ENCODE measurements around the gene DCLK2. TPM values are rescaled to one million over a fixed set of nuclear protein-coding genes. Genes with fewer than 3 reads are reported as not detected.

DCLK2 gene
- total RNA-seq, 1 experiment from 2014 or later: 6.5 TPM

- DNase-seq (ENCODE audit: low spot score): no peak
Observed at GRCh38 chr4:150069353-150069752, 8.9 kb upstream of the DCLK2 start.

DNA sequence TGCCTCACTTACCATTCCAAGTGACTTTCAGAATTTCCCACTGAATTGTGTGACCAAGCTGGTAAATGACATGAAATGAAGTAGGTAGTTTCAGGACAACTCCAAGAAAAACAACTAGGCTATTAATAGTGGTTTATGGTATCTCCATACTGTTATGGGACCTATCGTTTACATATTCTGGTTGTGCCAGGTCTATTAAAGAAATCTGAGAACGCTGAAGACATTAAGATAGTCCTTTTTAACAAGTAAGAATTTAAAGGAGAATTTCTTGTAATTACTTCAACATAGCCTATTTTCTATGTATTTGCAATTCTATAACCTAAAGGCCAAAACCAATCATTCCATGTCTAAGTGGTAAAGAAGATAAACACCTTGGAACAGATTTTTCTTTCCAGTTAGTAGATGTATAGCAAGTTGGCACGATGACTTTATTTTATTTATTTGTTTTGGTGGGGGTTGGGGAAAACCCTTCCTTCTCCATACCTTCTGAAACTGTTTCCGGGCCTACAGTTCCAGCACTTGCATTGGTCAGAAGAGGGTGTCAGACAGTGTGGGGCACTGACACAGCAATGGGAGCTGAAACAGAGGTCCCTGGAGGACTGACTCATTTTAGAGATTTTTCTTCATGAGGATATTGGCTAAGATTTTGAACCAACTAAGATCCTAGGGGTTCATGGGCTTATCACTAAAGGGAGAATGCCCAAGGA, 7.6 kb upstream of the DCLK2 start:
- peak; percentile 61 for DNase-seq (ENCODE audit: low spot score)

DNA sequence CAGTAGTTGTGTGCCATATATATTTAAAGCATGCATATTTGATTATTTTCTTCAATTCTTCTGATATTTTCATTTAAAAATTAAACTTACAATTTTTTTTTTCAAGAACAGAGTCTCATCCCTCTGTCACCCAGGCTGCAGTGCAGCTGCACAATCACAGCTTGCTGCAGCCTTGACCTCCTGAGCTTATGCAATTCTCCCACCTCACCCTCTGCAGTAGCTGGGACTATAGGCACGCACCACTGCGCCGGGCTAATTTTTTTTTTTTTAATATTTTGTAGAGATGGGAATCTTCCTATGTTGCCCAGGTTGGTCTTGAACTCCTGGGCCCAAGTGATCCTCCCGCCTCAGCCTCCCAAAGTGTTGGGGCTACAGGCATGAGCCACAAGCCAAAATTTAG, 5.8 kb upstream of the DCLK2 start:
- no peak for DNase-seq (ENCODE audit: low spot score)

DNA sequence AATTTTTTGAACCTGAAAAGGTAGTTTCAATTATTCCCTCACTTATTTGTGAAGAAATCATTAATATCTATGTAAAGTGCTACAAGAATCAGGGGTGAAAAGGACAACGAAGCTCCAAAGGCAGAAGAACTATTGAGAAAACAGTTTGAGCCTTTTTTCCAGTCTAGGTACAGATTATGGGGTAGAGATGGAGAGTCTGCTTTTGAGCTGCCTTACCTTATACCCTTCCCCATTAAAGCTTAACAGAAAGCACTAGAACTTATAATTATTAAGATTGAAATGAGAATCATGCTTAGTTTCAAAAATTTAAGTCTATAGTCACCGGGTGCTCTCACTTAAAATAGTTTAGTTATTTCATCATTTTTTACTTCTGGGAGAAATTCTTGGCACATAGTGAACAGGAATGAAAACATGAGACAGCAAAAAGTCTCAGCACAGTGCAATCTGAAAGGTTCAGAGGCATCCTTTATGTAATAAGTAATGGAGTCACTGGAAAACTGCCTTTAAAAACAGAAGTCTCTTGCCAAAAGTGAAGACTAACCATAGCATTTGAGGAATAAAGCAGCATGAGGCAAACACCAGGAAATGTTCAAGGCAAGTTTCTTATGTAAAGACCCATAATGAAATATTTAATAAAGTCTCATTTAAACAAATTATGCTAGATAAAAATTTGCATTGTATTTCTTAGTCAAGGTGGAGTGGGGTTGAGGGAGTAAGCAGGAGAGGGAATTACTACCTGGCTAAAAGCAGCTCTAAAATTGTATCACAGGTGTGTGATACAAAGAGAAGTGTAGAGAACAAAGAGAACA, 5.1 kb upstream of the DCLK2 start:
- peak; percentile 53 for DNase-seq (ENCODE audit: low spot score)

- DNase-seq (ENCODE audit: low spot score): no peak
Observed at GRCh38 chr4:150074064-150074463, 4.2 kb upstream of the DCLK2 start.

GRCh38 chr4:150078579-150079080, 385 bp downstream of the DCLK2 start:
- DNase-seq (ENCODE audit: low spot score): no peak

- peak; percentile 32 for DNase-seq (ENCODE audit: low spot score)
Observed at GRCh38 chr4:150079081-150079581, 886 bp downstream of the DCLK2 start.

GRCh38 chr4:150080337-150080736, 2.1 kb downstream of the DCLK2 start:
- no peak for DNase-seq (ENCODE audit: low spot score)

DNA sequence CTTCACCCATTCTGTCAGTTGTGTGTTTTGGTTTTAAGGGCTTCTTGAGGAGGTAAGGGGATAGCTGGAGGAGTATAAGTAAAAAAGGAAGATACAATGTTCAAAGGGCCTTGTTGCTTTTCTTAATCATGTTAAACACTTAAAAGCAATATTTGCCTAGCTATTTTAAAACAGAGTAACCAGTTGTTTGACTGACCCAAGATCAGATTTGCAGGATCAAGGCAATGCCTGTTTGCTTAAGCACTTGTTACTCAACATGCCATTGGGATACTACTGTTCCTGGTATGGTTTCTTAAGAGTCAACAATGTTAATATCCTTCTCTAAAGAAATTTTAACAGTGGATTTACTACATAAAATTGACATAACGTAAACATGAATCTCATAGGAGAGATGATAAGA, 2.6 kb downstream of the DCLK2 start:
- no peak for DNase-seq (ENCODE audit: low spot score)

- no peak for DNase-seq (ENCODE audit: low spot score)
Observed at GRCh38 chr4:150082241-150082640, 4.0 kb downstream of the DCLK2 start.

DNA sequence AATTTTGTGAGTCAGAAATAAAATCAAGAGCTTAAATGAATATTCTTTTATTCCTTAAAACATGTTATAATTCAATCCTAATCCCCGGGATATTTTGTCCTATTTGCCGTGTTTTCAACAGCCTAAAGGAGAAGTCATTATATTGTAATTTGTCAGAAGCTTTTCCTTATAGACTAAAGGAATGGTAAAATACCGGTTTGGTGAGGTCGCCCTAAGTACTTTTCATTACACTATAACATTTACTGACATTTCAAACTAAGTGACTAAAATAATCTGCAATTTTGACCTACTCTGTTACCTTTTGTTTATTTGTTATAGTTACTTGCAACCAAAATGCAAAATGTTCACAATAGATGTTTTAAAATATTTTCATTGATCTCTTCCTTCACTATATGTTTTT, 8.8 kb downstream of the DCLK2 start:
- DNase-seq (ENCODE audit: low spot score): no peak

GRCh38 chr4:150089732-150090131, 11.5 kb downstream of the DCLK2 start:
- no peak for DNase-seq (ENCODE audit: low spot score)

DNA sequence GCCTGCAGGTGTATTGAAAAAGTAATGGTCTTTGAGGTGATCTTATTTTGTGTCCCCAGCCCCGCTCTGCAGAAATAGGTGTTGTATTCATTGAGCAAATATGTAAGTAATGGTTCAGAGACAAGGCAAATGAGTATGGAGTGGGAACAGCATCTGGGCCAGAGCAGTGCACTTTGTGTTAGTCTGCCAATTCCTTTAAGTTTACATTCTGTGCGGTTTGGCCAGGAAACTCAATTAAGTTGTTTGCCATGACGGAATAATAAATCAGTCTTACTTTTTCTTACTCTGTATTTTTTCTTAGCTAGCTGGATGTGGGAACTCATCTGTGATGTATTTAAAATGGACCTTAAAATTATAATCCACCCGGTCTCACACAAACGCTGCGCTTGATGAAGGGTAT, 12.6 kb downstream of the DCLK2 start:
- peak; percentile 53 for DNase-seq (ENCODE audit: low spot score)

GRCh38 chr4:150094676-150095075, 16.4 kb downstream of the DCLK2 start:
- no peak for DNase-seq (ENCODE audit: low spot score)

GRCh38 chr4:150096625-150097024, 18.4 kb downstream of the DCLK2 start:
- no peak for DNase-seq (ENCODE audit: low spot score)

- no peak for DNase-seq (ENCODE audit: low spot score)
Observed at GRCh38 chr4:150098214-150098613, 20.0 kb downstream of the DCLK2 start.

DNA sequence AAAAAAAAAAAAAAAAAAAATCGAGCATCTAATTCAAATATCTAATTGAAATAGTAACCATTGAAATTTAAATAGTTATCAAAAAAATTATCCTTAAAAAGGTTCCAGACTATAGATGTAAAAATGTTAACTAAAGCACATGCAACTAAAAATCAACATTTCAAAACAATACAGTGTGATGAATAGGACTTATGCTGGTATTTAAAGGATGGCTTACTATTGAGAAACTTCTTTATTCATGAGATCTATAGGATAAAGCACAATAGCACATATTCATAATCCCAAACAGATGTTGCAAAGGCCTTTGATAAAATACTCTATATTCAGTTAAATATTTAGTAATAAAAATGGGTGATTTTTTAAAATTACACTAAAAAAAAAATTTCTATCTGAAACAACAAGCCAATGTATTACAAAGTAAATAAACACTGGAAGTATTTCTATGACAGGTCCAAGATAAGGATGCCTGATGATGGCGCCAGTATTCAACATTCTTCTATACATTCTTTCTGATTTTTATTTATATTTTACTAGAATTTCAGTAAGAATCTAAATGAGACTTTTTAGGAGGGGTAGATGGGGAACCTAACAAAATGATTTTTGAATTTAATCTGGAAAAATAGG, 26.3 kb downstream of the DCLK2 start:
- no peak for DNase-seq (ENCODE audit: low spot score)

DNA sequence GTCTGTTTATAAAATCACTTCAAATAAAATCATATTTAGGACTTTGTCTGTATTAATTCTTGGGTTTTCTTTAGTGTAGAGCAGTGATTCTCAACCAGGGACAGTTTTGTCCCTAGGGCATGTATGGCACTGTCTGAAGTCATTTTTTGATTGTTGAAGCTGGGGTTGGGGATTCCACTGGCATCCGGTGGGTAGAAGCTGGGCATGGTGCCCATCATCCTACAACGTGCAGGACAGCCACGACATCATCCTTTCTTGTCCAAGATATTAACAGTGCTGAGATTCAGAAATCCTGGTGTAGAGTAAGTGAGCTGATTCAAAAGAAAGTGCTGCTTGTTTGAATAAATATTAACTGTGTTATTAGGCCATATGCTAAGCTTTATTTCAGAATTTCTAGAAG, 28.6 kb downstream of the DCLK2 start:
- peak; percentile 25 for DNase-seq (ENCODE audit: low spot score)

DNA sequence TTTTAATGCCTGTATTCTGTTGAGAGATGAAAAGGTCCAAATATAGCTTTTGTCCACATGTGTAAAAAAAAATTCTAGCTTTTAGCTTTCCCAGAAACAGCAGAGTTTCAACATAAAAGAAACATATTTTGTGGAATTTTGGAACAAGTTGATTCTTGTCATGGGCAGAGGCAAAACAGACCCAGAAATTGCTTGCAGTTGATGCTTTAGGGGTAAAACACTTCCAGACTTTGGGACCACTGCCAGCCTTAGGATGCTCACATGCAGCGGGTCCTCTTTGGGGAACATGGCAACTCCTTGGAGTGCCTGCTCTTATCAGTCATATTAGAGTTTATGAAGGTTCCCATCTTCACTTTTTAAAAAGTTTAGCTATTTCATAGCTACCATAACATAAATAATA, 30.4 kb downstream of the DCLK2 start:
- no peak for DNase-seq (ENCODE audit: low spot score)

DNA sequence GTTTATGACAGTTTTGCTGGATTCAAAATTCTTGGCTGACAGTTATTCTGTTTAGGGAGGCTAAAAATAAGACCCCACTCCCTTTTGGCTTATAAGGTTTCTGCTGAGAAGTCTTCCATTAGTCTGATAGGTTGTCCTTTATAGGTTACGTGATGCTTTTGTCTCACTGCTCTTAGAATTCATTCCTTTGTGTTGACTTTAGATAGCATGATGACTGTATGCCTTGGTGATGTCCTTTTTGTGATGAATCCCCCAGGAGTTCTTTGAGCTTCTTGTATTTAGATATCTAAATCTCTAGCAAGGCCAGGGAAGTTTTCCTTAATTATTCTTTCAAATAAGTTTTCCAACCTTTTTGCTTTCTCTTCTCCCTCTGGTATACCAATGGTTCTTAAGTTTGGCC, 36.4 kb downstream of the DCLK2 start:
- no peak for DNase-seq (ENCODE audit: low spot score)

- no peak for DNase-seq (ENCODE audit: low spot score)
Observed at GRCh38 chr4:150115851-150116250, 37.6 kb downstream of the DCLK2 start.

- no peak for DNase-seq (ENCODE audit: low spot score)
Observed at GRCh38 chr4:150116506-150116905, 38.3 kb downstream of the DCLK2 start.

DNA sequence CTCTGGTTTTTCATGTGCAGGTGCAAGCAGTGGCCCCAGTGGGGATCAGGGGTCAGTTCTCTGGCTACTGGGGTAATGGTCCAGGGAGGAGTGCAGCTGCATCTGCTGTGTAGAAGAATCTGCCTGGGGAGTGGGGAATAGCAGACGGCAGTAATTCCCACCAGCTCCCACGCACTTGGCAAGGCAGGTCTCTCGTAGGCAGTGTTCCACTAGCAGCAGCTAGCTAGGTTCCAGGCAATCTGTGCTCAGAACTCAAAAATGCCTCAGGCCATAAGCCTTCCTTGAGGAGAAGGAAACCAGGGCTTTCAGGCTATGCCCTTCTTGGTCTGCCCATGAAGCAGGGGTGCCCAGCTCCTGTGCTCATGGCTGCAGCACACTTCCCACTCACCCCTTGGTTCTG, 38.8 kb downstream of the DCLK2 start:
- no peak for DNase-seq (ENCODE audit: low spot score)

All from H4 (cell line).